Mammary epithelial cell (primary cell): Measurements from ENCODE around the gene USP11.

Source experiments
- CTCF ChIP-seq, 2 donors: IDR thresholded peaks in 1 of 2; conservative IDR thresholded peaks in 1 of 2; 2 replicates each; pipeline ENCODE4 v1.5.1; 2011 to 2012; ENCODE audit warnings: inconsistent platforms in 2 of 2, low read length in 2 of 2, mild to moderate bottlenecking in 2 of 2, control low read depth in 1 of 2, low read depth in 1 of 2; ENCODE audit not compliant: insufficient read depth in 1 of 2; ENCODE audit errors: extremely low read depth in 1 of 2
- EZH2 ChIP-seq: IDR thresholded peaks from 2 replicates; pipeline ENCODE4 v1.6.1; 2012; ENCODE audit warnings: low read length, inconsistent platforms, borderline replicate concordance

GRCh38 chrX:47217121-47217851 is 15.5 kb upstream of the USP11 start:
- TF ChIP-seq CTCF (conservative IDR thresholded peaks at IDR 0.05 in 1 of 2, IDR thresholded peaks at IDR 0.05 in 1 of 2; ENCODE audit: extremely low read depth in 1 of 2, insufficient read depth in 1 of 2, low read depth in 1 of 2, low read length in 2 of 2) (no peak), EZH2 (no peak)
